Glutamatergic neuron (in vitro differentiated cells): ENCODE data around the gene PALD1. TPM values are rescaled to one million over a fixed set of nuclear protein-coding genes. Genes with fewer than 3 reads are reported as not detected.

Experiments used
- DNase-seq: peaks from one replicate; pipeline ENCODE4 v3.0.0; 2022
- H3K27ac Mint-ChIP-seq: one replicate; pipeline ENCODE4 v1.8.0; 2020; ENCODE audit warnings: mild to moderate bottlenecking, mixed read lengths, inconsistent platforms; ENCODE audit not compliant: unreplicated experiment
- H3K27me3 Mint-ChIP-seq: one replicate; pipeline ENCODE4 v1.8.0; 2020; ENCODE audit warnings: mild to moderate bottlenecking, moderate library complexity, mixed read lengths, inconsistent platforms; ENCODE audit not compliant: unreplicated experiment
- H3K36me3 Mint-ChIP-seq: one replicate; pipeline ENCODE4 v1.8.0; 2020; ENCODE audit warnings: mild to moderate bottlenecking, mixed read lengths, inconsistent platforms; ENCODE audit not compliant: unreplicated experiment
- H3K4me1 Mint-ChIP-seq: one replicate; pipeline ENCODE4 v1.8.0; 2020; ENCODE audit warnings: mild to moderate bottlenecking, low read depth, mixed read lengths, inconsistent platforms; ENCODE audit not compliant: unreplicated experiment
- H3K4me3 Mint-ChIP-seq: one replicate; pipeline ENCODE4 v1.8.0; 2020; ENCODE audit warnings: mild to moderate bottlenecking, mixed read lengths, inconsistent platforms; ENCODE audit not compliant: unreplicated experiment
- H3K9me3 Mint-ChIP-seq: one replicate; pipeline ENCODE4 v1.8.0; 2020; ENCODE audit warnings: mild to moderate bottlenecking, moderate library complexity, mixed read lengths, inconsistent platforms; ENCODE audit not compliant: unreplicated experiment
- CTCF ChIP-seq: fragments of 200-600 bp; sonication (generic); IDR thresholded peaks from one replicate; pipeline ENCODE4 v1.5.0; 2021; ENCODE audit not compliant: partially characterized antibody, unreplicated experiment
- total RNA-seq: library from RNA; stranded (reverse); fragmentation: NEBNext Ultra II Directional; extraction: Animal tissue kit (Norgen Biotek cat#: 25700); gene quantifications from one replicate; pipeline ENCODE4 v1.2.1, GENCODE V29; 2021; ENCODE audit not compliant: unreplicated experiment

Gene PALD1
- total RNA-seq, 1 donor from 2014 or later: 15.5 TPM

GRCh38 chr10:70540089-70540788, 61.7 kb downstream of the PALD1 start:
- H3K4me3 Mint-ChIP-seq: no peak overlapping the region
- H3K9me3 Mint-ChIP-seq: peaks cover 2% of the 10 kb centered on the region
- DNase-seq: peak; percentile 72
- no peaks in the 10 kb centered on the region for H3K36me3 Mint-ChIP-seq
- peak overlapping the region; percentile 2 for H3K27ac Mint-ChIP-seq
- H3K27me3 Mint-ChIP-seq: peaks cover 3% of the 10 kb centered on the region
- peaks cover 10% of the 10 kb centered on the region for H3K4me1 Mint-ChIP-seq
- TF ChIP-seq CTCF: peak; percentile 76

- peaks cover 10% of the 10 kb centered on the region for H3K4me1 Mint-ChIP-seq
- peaks cover 3% of the 10 kb centered on the region for H3K27me3 Mint-ChIP-seq
These were observed 62.3 kb downstream of the PALD1 start for GRCh38 chr10:70540789-70541360.

GRCh38 chr10:70541736-70542564, 63.4 kb downstream of the PALD1 start:
- Mint-ChIP-seq H3K27me3 (no peaks in the 10 kb centered on the region), H3K4me1 (peaks cover 10% of the 10 kb centered on the region), H3K27ac (peak overlapping the region; percentile 43), H3K9me3 (peaks cover 2% of the 10 kb centered on the region), H3K4me3 (no peak overlapping the region), H3K36me3 (no peaks in the 10 kb centered on the region)
- no peak for DNase-seq
- TF ChIP-seq CTCF: no peak

More at GRCh38 chr10:70540789-70541360, 62.3 kb downstream of the PALD1 start:
- Mint-ChIP-seq H3K4me3 (no peak overlapping the region), H3K27ac (no peak overlapping the region), H3K9me3 (peaks cover 2% of the 10 kb centered on the region), H3K36me3 (no peaks in the 10 kb centered on the region)
- no peak for DNase-seq
- TF ChIP-seq CTCF: peak; percentile 52

- H3K4me3 Mint-ChIP-seq: no peak overlapping the region
- peaks cover 2% of the 10 kb centered on the region for H3K9me3 Mint-ChIP-seq
- no peaks in the 10 kb centered on the region for H3K36me3 Mint-ChIP-seq
- DNase-seq: no peak
- H3K27me3 Mint-ChIP-seq: no peaks in the 10 kb centered on the region
- peaks cover 10% of the 10 kb centered on the region for H3K4me1 Mint-ChIP-seq
- peak; percentile 14 for TF ChIP-seq CTCF
- no peak overlapping the region for H3K27ac Mint-ChIP-seq
These were observed 64.0 kb downstream of the PALD1 start for GRCh38 chr10:70542565-70542938.
